ENCODE measurements around the gene APOL6.

DNA sequence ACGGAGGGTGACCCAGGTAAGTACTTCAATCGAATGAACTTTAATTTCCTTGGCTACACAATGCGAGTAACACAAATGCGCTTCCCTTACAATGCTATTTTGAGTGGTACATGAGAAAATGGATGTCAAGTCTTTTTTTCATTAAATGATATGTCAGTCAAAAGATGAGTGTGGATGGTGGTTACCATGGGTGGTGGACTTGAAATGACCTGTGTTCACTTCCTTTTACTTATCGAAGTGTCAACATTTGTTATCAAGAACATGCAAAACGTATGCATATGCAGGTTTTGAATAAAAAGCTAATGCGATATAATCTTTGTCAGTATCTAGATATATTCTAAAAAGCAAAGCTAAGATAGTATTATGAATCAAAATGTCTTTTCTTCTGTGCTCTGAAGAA is 60.7 kb downstream of the APOL6 start:
- TF ChIP-seq, protein P1, sequence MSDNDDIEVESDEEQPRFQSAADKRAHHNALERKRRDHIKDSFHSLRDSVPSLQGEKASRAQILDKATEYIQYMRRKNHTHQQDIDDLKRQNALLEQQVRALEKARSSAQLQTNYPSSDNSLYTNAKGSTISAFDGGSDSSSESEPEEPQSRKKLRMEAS (IDR thresholded peaks at IDR 0.05; ENCODE audit: insufficient read depth, insufficient read length): no peak
- TF ChIP-seq POLR2A (IDR thresholded peaks at IDR 0.05; ENCODE audit: low read depth, low read length): no peak
